Forelimb muscle (tissue), 1 donor: ENCODE data around the gene OLFML3. TPM values are rescaled to one million over a fixed set of nuclear protein-coding genes. Genes with fewer than 3 reads are reported as not detected.
"Not testable (repeated sequence)": the region's sequence is repeated elsewhere in the genome, so short reads cannot be mapped to it uniquely, and the experiment has no call there.

Experiments used
- DNase-seq: peaks from one replicate; pipeline ENCODE4 v3.0.0-alpha.2; 2013; ENCODE audit warnings: low read depth
- polyA plus RNA-seq: library from polyadenylated mRNA; unstranded; fragments of 120-200 nt; gene quantifications from one replicate; pipeline ENCODE4 v1.2.1, GENCODE V29; 2013; ENCODE audit not compliant: insufficient read length

The OLFML3 gene
- polyA plus RNA-seq, 1 donor: 149 TPM

DNA sequence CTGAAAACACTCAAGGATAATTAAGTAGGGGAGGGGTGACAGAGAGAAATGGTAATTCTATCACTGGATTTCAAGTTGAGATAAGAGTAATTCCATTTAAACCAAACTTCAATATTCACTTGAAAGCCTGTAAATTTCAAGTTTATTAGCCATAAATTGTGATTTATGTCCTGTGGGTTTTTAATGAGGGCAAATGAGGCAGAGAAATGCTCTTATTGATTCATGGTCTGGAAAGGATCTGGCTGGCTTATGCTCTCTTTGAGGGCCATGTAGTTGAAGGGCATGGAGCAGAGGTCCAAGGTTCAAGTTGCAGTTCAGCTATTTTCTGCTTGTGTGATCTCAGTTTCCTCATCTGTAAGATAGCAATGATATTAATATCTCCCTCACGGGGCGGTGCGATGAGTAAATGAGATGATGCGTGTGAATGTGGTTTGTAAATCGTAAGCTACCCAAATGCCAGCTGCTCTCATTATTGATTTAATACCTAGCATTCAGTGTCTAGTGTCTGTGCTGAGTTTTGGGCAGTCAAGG is 12.3 kb downstream of the OLFML3 start:
- no peak for DNase-seq

DNA sequence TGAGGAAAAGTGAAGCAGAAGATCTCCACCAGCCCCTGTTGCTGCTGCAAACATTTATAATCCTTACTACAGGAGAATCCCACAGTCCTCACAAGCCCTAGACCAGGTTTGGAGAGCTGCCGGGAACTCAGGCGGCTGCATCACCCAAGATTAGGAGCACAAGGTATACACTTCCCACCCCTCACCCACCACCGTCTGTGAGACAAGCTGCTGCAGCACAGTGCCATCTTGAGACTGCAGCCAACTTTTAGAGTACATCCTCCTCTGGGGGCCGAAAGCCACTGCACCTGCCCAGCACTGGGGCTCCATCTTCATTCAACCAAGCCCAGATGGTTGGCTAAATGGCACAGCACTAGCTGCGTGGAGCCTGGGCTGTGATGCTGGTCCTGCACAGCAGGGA is 13.8 kb downstream of the OLFML3 start:
- DNase-seq: no peak

DNA sequence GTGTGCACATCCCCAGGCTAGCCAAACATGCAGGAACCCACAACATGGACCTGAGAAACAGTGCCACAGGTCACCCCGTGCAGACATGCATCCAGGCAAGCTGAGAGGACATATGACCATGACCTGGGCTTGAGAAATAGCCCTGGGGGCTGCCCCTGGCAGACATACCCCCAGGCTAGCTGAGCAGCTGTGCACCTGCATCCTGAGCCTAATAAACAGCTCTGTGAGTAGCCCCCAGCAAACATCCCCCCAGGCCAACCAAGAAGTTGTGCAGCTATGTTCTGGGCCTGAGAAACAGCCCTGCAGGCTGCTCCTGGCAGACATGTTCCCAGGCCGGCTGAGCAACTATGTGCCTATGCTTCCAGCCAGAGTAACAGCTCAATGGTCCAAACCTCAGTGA is 14.5 kb downstream of the OLFML3 start:
- DNase-seq: no peak

DNA sequence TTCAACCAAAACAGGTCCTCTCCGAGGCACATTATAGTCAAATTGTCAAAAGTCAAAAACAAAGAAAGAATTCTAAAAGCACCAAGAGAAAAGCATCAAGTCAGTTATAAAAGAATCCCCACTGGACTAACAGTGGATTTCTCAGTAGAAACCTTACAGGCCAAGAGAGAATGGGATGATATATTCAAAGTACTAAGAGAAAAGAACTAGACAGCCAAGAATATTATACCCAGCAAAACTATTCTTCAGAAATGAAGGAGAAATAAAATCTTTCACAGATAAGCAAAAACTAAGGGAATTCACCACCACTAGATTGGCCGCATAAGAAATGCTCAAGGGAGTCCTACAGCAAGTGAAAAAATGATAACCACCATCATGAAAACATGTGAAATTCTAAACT is 16.1 kb downstream of the OLFML3 start:
- no peak for DNase-seq

DNA sequence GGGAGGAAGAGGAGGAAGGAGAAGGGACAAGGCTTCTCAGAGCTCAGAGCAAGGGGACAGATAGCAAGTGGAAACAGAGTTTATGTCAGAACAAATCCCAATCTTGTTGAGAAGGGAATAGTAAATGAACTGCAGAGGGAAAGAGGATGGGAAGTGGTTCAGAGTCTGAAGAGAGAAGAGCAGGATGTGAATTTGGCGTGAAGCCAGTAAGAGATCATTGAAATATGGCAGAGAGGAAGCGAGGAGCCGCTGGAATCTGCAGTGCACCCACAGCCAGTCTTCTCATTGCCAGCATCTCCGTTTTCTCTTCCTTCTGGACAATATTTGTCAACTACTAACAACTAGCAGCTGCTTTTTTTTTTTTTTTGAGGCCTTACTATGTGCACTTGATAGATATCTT is 19.1 kb downstream of the OLFML3 start:
- DNase-seq: no peak

DNA sequence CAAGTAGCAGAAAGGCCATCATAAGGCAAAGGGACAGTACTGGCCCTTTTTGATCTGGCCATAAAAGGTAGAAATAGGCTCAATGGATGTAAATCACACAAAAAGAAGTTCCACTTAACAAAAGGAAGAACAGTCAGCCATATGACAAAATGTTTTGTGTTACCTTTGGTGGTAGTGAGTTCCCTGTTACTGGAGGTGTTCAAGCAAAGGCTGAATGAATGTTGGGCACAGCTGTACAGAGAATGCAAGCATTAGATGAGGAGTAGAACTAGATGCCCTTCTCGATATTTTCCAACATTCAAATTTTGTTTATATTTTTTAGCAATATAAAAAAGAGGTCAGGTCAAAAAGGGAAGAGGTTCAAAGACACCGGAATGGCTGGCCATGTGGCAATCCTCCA is 20.0 kb downstream of the OLFML3 start:
- no peak for DNase-seq

DNA sequence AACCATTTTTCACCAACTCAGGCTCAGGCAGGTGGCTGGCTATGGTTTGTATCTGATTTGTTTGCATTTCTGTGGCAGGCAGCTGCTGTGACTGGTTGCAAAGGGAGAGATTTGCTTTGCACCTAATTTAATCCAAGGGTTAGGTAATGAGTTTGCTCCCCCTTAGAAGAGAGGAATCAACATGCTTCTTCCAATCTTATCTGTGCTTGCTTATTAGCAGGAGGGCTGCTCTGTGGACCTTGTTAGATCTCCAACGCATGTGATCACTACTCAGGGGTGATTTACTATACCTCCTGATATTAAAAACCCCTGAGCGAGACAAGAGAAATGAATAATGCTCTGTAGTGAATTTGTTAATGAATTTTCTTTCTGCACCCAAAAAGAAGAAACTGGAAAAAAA is 20.5 kb downstream of the OLFML3 start:
- DNase-seq: no peak

DNA sequence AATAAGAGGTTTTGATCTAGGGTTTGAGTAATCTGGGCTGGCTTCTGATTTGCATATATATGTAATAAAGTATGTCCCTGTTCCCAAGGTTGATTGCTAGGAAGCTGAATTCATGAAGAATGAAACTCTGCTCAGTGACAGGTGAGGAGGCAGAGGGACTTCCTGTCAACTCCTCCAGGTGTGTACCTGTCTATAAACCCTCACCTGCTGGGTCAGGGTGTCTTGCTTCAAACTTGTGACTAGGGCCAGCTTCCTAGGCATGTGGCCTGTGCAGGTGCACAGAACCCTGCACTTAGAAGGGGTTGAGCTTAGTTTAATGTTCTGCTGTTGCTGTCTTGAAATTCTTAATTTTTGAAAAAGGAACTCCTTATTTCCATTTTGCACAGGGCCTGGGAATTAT is 21.1 kb downstream of the OLFML3 start:
- DNase-seq: no peak

DNA sequence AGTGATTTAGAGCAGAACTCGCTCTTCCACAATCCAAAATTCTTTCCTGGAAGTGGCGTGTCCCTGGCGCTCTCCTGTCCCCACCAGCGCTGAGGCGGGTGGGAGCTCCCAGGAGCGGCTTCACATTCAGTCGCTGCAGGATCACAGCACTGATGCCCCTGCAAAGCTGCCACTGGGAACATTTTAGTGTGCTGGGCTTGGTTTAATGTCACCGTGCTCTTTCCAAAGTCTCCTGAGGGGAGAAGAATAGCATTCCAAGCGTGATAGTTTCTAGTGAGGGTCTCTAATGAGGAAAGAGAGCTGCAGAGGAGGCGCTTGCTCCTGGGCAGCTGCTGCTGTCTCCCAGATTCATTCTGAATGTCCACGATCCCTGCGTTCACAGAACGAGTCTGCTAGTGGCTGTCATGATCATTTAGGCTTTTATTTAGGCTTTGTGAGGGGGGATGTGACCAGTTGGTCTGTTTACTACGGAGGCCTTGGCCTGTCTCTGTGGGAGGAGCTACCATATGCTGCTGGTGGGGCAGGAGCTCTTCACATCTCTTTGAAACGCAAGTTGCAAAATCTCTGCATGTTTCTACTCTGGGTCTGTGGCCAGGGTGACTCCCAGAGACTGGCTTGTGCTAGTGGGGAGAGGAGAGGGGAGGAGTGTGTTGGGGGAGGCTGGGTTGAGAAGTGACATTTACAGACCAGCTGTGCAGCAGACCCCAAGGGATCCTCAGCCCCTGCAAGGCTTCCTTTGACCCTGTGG is 23.4 kb downstream of the OLFML3 start:
- no peak for DNase-seq

DNA sequence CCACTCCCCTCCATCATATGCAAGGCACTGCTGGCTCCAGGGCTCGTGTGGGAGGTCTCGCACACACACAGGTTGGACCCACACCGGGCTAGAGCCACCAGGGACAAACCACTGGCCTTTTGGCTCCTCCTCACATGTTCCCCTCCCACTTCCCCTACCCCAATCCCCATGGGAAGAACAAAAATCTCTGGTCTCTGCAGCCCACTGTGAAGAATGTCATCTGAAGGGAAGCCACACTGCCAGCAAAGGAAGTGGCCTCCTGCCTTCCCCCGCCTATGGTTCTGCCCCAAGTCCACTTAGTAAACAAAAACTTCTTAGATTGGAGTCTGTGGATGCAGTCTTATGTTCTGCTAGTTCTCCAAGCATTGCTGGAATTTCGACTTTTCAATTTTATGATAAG is 24.2 kb downstream of the OLFML3 start:
- no peak for DNase-seq

DNA sequence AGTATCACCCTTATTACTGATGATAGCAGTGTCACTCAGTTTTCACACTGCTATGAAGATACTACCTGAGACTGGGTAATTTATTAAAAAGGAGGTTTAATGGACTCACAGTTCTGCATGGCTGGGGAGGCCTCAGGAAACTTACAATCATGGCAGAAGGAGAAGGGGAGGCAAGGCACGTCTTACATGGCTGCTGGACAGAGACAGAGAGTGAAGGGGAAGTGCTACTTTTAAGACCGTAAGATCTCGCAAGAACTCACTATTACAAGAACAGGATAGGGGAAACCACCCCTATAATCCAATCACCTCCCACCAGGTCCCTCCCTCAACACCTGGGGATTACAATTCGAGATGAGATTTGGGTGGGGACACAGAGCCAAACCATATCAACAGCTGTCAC is 27.6 kb downstream of the OLFML3 start:
- not testable (repeated sequence) for DNase-seq

DNA sequence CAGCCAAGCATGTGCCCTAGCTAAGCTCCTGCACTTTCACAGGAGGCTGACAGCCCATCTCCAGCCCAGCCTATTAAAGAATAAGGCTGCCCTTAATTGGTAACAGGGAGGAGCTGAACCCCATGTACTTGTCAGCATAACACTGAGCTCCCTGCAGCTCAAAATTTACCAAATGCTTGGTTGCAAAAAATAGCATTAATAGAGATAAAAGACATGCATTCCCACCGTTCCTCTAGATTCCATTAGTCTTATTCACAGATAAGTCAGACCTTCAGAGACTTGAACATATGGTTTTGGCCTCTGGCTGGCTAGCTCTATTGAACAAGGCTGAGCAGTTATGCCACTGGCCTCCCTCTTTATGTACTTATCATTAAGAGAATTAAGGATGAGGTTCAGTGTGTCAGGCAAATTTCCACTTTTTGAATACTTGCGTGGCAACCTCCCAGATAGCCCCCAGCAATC is 29.2 kb downstream of the OLFML3 start:
- no peak for DNase-seq

DNA sequence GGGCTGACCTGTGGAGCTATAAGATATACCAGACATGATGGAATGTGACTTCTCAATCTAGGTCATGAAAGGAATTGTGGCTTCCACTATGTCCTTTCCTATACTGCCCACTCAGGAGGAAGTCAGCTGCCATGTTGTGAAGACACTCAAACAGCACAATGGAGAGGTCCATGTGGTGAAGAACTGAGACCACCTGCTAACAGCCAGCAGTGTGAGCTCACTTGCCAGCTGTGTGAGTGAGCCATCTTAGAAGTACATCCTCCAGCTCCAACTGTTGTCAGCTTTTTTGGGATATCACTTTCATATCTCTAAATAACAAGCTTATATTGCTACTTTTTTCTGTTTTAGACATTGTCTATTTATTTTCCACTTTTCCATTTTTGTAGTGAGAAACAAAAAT is 29.7 kb downstream of the OLFML3 start:
- DNase-seq: no peak

DNA sequence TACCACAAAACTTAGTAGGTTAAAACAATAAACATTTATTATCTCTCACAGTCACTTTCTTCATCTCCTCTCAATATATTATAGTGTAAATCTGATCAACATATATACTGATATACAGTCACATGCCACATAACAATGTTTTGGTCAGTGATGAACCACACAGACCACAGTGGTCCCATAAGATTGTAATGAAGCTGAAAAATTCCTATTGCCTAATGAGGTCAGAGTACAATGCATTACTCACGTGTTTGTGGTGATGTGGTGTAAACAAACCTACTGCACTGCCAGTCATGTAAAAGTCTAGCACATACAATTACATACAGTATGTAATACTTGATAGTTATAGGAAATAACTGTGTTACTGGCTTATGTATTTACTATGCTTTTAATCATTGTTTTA is 30.1 kb downstream of the OLFML3 start:
- DNase-seq: no peak

DNA sequence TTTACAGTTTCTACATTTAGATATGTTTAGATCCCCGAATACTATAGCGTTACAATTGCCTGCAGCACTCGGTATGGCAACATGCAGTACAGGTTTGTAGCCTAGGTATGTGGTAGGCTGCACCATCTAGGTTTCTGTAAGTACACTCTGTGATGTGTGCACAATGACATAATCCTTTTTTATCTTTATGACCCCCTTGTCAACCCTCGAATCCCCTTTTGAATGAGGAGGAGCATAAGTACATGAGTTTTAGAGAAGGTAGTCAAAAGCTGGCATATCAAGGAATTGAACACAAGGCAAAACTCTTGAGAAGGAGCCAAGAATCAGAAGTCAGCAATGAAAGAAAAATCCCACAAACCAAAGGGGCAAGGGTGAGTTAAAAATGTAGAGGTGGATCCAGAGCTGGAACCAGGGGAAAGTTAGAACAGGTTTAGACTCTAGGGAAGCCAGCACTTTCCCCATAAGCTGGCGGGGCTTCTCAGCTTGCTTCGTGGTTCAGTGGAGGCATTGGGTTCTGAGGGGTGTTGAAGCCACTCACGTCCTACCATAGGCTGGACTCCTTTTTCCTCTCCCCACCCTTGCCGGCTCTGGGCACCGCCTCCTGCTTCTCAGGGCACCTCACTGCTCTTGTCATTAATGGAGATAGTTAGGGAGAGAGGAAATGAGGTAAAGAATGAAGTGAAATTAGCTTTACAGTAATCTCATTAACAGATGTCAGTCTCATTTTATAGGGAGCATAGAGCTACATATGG is 31.3 kb downstream of the OLFML3 start:
- no peak for DNase-seq

DNA sequence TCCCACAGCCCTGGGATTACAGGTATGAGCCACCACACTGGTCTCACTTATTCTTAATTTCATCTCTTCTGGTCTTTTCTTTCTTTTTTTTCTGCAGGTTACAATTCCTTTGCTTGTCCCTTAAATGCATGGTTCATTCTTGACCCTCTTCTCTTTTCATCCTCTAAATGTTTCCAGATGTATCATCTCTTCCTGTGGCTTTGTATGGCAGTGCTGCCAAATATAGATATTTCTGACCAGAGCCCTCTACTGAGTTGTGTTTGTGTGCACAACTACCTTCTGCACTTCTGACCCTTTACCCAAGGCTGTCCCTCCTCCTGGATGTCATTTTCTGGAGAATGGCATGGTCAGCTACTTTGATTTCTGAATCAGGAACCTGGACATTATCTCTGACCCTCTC is 32.5 kb downstream of the OLFML3 start:
- no peak for DNase-seq

DNA sequence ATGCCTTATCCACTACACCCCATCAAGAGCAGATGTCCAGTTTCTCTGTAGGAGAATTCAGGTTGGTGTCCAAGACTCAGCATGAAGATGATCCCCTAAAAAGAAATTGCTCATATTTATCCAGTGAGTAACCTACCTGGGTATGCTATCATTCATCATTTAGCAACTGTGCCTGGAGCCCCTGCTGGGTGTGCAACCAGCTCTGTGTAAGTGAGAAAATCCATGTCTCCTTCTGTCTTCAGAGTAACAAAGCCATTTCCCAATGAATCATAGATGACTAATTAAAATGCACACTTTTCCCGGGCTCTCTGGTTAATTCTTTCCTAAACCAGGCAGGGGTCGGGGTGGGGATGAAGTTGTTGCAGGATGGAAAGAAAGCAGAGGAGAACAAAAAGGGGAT is 35.8 kb downstream of the OLFML3 start:
- no peak for DNase-seq

DNA sequence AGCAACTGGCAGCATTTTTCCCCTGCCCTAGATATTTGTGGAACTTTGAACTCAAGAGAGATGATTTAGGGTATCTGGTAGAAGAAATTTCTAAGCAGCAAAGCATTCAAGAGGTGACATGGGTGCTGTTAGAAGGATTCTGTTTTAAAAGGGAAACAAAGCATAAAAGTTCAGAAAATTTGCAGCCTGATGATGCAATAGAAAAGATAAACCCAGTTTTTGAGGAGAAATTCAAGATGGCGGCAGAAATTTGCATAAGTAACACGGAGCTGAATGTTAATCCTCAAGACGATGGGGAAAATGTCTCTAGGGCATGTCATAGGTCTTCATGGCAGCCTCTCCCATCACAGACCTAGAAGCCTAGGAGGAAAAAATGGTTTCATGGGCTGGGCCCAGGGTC is 40.5 kb downstream of the OLFML3 start:
- DNase-seq: not testable (repeated sequence)

DNA sequence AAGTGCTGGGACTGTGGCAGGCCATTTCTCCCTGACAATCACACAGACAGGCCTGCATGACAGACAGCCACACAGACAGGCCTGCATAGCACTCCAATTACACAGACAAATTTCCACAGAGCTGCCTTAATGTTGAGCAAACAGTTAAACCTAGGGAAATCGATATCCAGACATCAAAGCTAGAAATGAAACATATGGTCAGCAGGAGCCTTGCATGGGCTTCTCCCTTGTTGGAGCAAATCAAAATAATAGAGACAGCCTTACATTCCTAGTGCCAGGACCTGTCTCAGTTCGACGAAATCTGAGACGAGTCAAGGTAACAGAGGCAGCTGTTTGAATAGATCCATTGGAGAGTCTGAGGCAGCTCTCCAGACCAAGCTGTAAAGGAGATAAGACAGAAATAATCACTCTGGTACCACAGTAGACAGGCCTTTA is 42.4 kb downstream of the OLFML3 start:
- no peak for DNase-seq

DNA sequence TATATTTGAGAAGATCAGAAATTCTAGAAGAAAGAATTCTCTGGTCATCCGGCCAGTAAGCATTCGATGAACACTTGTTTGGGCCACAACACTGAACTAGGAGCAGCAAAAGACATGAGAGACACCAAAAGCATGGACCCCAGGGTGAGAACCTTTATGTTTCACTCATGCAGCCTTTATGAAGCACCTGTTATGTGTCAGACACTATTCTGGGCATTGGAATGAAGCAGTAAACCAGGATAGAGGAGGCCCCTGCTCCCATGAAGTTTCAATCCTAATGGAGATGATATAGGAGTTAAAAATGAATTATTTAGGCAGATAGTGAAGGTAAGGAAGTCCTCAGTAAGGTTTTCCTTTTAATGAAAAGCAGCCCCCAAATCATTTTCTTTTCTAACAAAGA is 43.6 kb downstream of the OLFML3 start:
- no peak for DNase-seq

DNA sequence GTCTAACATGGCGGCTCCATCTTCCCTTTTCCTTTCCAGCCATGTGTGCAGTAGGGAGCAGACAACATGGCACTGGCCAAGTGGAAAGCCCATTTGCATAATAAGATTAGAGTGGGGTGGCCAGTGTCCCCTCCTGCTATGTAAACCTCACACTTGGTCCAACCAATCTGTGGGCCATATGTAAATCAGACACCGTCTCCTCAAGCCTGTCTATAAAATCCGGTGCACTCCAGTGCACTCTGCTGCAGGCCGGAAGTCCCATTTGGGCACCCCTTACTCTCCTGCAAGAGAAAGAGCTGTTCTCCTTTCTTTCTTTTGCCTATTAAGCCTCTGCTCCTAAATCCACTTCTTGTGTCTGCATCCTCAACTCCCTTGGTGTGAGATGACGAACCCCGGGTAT is 44.1 kb downstream of the OLFML3 start:
- DNase-seq: no peak

DNA sequence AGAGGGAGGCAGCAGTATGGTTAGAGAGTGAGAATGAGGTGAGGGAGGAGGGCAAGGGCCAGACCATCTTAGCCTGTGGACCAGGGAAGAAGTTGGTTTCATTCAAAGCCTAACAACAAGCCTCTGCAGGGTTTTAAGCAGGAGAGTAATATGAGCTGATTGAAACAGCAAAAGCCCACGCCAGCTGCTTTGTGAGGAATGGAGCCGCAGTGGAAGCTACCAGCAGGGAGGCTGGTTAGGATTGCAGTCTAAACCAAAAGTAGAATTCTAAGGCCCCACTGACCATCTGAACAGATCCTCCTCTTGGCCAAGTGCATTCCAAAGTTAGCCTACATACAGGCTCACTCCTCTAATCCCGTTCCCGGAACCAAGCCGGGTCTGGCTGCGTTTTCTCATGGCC is 44.8 kb downstream of the OLFML3 start:
- DNase-seq: no peak
